Tibial nerve (tissue), 4 donors: ENCODE measurements around the gene RNASE7. TPM values are rescaled to one million over a fixed set of nuclear protein-coding genes. Genes with fewer than 3 reads are reported as not detected.

Source experiments
- DNase-seq, 2 donors: peaks; one replicate each; pipeline ENCODE4 v3.0.0-alpha.2; 2019; ENCODE audit warnings: low spot score in 2 of 2
- H3K27ac ChIP-seq, 4 donors: fragments of 200-600 bp; sonication (generic) in 3 of 4; one replicate each; pipeline ENCODE4 v1.5.1; 2017 to 2019; ENCODE audit warnings: mild to moderate bottlenecking in 1 of 4
- H3K27me3 ChIP-seq, 2 donors: fragments of 200-600 bp; sonication (generic) in 1 of 2; one replicate each; pipeline versions ENCODE4 v1.5.1 to v1.6.0; 2017 to 2019
- H3K36me3 ChIP-seq, 3 donors: fragments of 200-600 bp; sonication (generic); one replicate each; pipeline ENCODE4 v1.5.1; 2018 to 2019
- H3K4me1 ChIP-seq, 4 donors: fragments of 200-600 bp; sonication (generic) in 3 of 4; one replicate each; pipeline ENCODE4 v1.5.1; 2017 to 2019
- H3K4me3 ChIP-seq, 4 donors: fragments of 200-600 bp; sonication (generic) in 3 of 4; one replicate each; pipeline ENCODE4 v1.5.1; 2017 to 2019; ENCODE audit warnings: mild to moderate bottlenecking in 1 of 4, moderate library complexity in 1 of 4
- H3K9me3 ChIP-seq, 4 donors: fragments of 200-600 bp; sonication (generic) in 3 of 4; one replicate each; pipeline ENCODE4 v1.5.1; 2017 to 2019
- CTCF ChIP-seq, 5 experiments: fragments of 200-600 bp in 3 of 5; fragments of 450-650 bp in 2 of 5; sonication (generic) in 3 of 5; IDR thresholded peaks; one replicate each; pipeline ENCODE4 v1.5.1; 2016 to 2019; ENCODE audit warnings: antibody characterized with exemption in 5 of 5, mild to moderate bottlenecking in 3 of 5, moderate library complexity in 2 of 5
- EP300 ChIP-seq, 2 donors: sonication (generic); formaldehyde crosslinking; IDR thresholded peaks; one replicate each; pipeline ENCODE4 v1.6.1; 2017; ENCODE audit warnings: antibody characterized with exemption in 2 of 2, mild to moderate bottlenecking in 1 of 2
- POLR2A ChIP-seq, 2 donors: fragments of 450-650 bp; IDR thresholded peaks; one replicate each; pipeline ENCODE4 v1.6.1; 2017; ENCODE audit warnings: antibody characterized with exemption in 2 of 2, mild to moderate bottlenecking in 2 of 2, moderate library complexity in 2 of 2
- WGBS, 2 donors: methylation state at CpG; one replicate each; pipeline ENCODE4 v1.1.5; 2018; 5-methylcytosine and 5-hydroxymethylcytosine counted together
- total RNA-seq, 4 donors: library from RNA; depleted of rRNA; stranded (reverse); fragments of >200 nt; gene quantifications; one replicate each; pipeline ENCODE4 v1.1.0, GENCODE V29; 2016

The RNASE7 gene
- total RNA-seq, 4 donors from 2014 or later: not detected

- peak in 1 of 2 donors; percentile 23 for TF ChIP-seq POLR2A (IDR thresholded peaks at IDR 0.05)
- TF ChIP-seq CTCF (IDR thresholded peaks at IDR 0.05): peak in 2 of 5 experiments; percentile 10 to 11
- TF ChIP-seq EP300 (IDR thresholded peaks at IDR 0.05): peak in 1 of 2 donors; percentile 58
- peaks cover 0 to 27% (median 0%) of the 10 kb centered on the region in 3 donors for H3K36me3 ChIP-seq
- no peaks in the 10 kb centered on the region for H3K9me3 ChIP-seq
- 1% methylated on average over 36 to 37 of the region's 37 CpGs for WGBS, 2 donors
- DNase-seq: peak; percentile 70 to 73
- H3K4me1 ChIP-seq: peaks cover 0 to 61% (median 34%) of the 10 kb centered on the region in 4 donors
- no peaks in the 10 kb centered on the region for H3K27me3 ChIP-seq
- peak overlapping the region; percentile 54 to 88 (median 74) for H3K4me3 ChIP-seq
- H3K27ac ChIP-seq: peak overlapping the region; percentile 81 to 97 (median 94)
Measured at GRCh38 chr14:21071225-21072030, 29.3 kb downstream of the RNASE7 start.

- WGBS, 2 donors: 2 to 15% methylated on average over 4 of the region's 4 CpGs
- Histone ChIP-seq H3K36me3 (peaks cover 0 to 32% (median 0%) of the 10 kb centered on the region in 3 donors), H3K27ac (peak overlapping the region; percentile 81 to 97 (median 94)), H3K9me3 (no peaks in the 10 kb centered on the region), H3K4me1 (peaks cover 0 to 61% (median 34%) of the 10 kb centered on the region in 4 donors), H3K27me3 (no peaks in the 10 kb centered on the region), H3K4me3 (peak overlapping the region; percentile 54 to 88 (median 74))
- peak in 1 of 2 donors; percentile 59 for DNase-seq
- TF ChIP-seq EP300 (IDR thresholded peaks at IDR 0.05) (peak in 1 of 2 donors; percentile 40), POLR2A (IDR thresholded peaks at IDR 0.05) (peak in 1 of 2 donors; percentile 24), CTCF (IDR thresholded peaks at IDR 0.05) (no peak)
Measured at GRCh38 chr14:21072031-21072473, 29.9 kb downstream of the RNASE7 start.

- Histone ChIP-seq H3K27me3 (no peaks in the 10 kb centered on the region), H3K9me3 (no peaks in the 10 kb centered on the region), H3K27ac (peak overlapping the region; percentile 81 to 97 (median 94)), H3K4me1 (peaks cover 0 to 61% (median 34%) of the 10 kb centered on the region in 4 donors), H3K36me3 (peaks cover 0 to 39% (median 0%) of the 10 kb centered on the region in 3 donors), H3K4me3 (no peak overlapping the region)
- 73 to 77% methylated on average over 7 to 8 of the region's 9 CpGs for WGBS, 2 donors
- TF ChIP-seq CTCF (IDR thresholded peaks at IDR 0.05) (no peak), EP300 (IDR thresholded peaks at IDR 0.05) (no peak), POLR2A (IDR thresholded peaks at IDR 0.05) (no peak)
- no peak for DNase-seq
Measured at GRCh38 chr14:21072781-21073339, 30.7 kb downstream of the RNASE7 start.

- WGBS, 2 donors: 69 to 78% methylated on average over 5 to 9 of the region's 9 CpGs
- H3K27ac ChIP-seq: peak overlapping the region; percentile 30 to 97 (median 88)
Measured at GRCh38 chr14:21073921-21074320, 31.8 kb downstream of the RNASE7 start.

More at GRCh38 chr14:21073921-21074320, 31.8 kb downstream of the RNASE7 start:
- TF ChIP-seq POLR2A (IDR thresholded peaks at IDR 0.05) (no peak), CTCF (IDR thresholded peaks at IDR 0.05) (no peak), EP300 (IDR thresholded peaks at IDR 0.05) (no peak)
- DNase-seq: no peak
- H3K4me3 ChIP-seq: no peak overlapping the region
- H3K9me3 ChIP-seq: no peaks in the 10 kb centered on the region
- peaks cover 0 to 56% (median 29%) of the 10 kb centered on the region in 4 donors for H3K4me1 ChIP-seq
- H3K36me3 ChIP-seq: peaks cover 0 to 50% (median 0%) of the 10 kb centered on the region in 3 donors
- no peaks in the 10 kb centered on the region for H3K27me3 ChIP-seq
